H1 (cell line): ENCODE results near the gene CDR2. TPM values are rescaled to one million over a fixed set of nuclear protein-coding genes. Genes with fewer than 3 reads are reported as not detected.

ENCODE experiments used
- CTCF ChIA-PET: fragments of 300-600 bp; sonication (Branson Sonifier 250); formaldehyde crosslinking; loops from one replicate; lab custom pipeline; 2021; ENCODE audit not compliant: partially characterized antibody; lab: Charles Lee
- POLR2A ChIA-PET: fragments of 300-600 bp; sonication (Branson Sonifier 250); formaldehyde crosslinking; loops from one replicate; lab custom pipeline; 2021; ENCODE audit warnings: inconsistent platforms; ENCODE audit not compliant: partially characterized antibody; lab: Charles Lee
- DNase-seq, 2 experiments: peaks; one replicate each; pipeline versions ENCODE4 v3.0.0 to v3.0.0-alpha.2; 2010 to 2022; ENCODE audit warnings: low spot score in 2 of 2, low read depth in 1 of 2, mixed read lengths in 1 of 2
- FAIRE-seq: peaks from 2 replicates; lab custom pipeline; 2011; peaks lifted over from hg19 to GRCh38; lab: Jason Lieb, UNC
- H2AFZ ChIP-seq: 2 replicates; pipeline ENCODE4 v1.8.1; 2012; ENCODE audit warnings: low read length, inconsistent platforms
- H2AK5ac ChIP-seq: 2 replicates; pipeline ENCODE4 v1.6.1; 2013; ENCODE audit warnings: low read depth, low read length
- H2BK120ac ChIP-seq: replicated peaks from 2 replicates; pipeline ENCODE3; 2013; ENCODE audit warnings: low read depth, low read length, inconsistent platforms
- H2BK12ac ChIP-seq: 2 replicates; pipeline ENCODE4 v1.6.1; 2013; ENCODE audit warnings: low read depth, low read length
- H2BK15ac ChIP-seq: 2 replicates; pipeline ENCODE4 v1.6.1; 2013; ENCODE audit warnings: low read length
- H2BK20ac ChIP-seq: 2 replicates; pipeline ENCODE4 v1.6.1; 2013; ENCODE audit warnings: low read length
- H2BK5ac ChIP-seq: 2 replicates; pipeline ENCODE4 v1.6.1; 2013; ENCODE audit warnings: low read depth, low read length
- H3K14ac ChIP-seq: 2 replicates; pipeline ENCODE4 v1.6.1; 2013; ENCODE audit warnings: inconsistent platforms; ENCODE audit not compliant: insufficient read length
- H3K18ac ChIP-seq: 2 replicates; pipeline ENCODE4 v1.6.1; 2013; ENCODE audit warnings: low read length; ENCODE audit errors: extremely low read depth
- H3K23ac ChIP-seq: 2 replicates; pipeline ENCODE4 v1.6.1; 2013; ENCODE audit warnings: inconsistent platforms; ENCODE audit not compliant: insufficient read length
- H3K23me2 ChIP-seq: 2 replicates; pipeline ENCODE4 v1.6.1; 2013; ENCODE audit warnings: low read depth, low read length
- H3K27ac ChIP-seq: 2 replicates; pipeline ENCODE4 v1.6.1; 2011; ENCODE audit warnings: low read depth, low read length, inconsistent platforms
- H3K27me3 ChIP-seq, 4 experiments: replicated peaks in 1 of 4; 1 replicate in 1 of 4; 2 replicates in 3 of 4; pipeline versions ENCODE4 v1.6.1 to v1.8.1; 2011 to 2013; ENCODE audit warnings: low read length in 3 of 4, mild to moderate bottlenecking in 3 of 4, inconsistent platforms in 2 of 4, mixed read lengths in 2 of 4, moderate library complexity in 1 of 4; ENCODE audit not compliant: control insufficient read depth in 3 of 4, insufficient read depth in 3 of 4; ENCODE audit errors: extremely low read depth in 1 of 4
- H3K36me3 ChIP-seq, 4 experiments: 2 replicates each; pipeline versions ENCODE4 v1.6.1 to v1.8.1; 2011 to 2013; ENCODE audit warnings: mild to moderate bottlenecking in 4 of 4, low read length in 3 of 4, moderate library complexity in 2 of 4, control low read depth in 1 of 4, inconsistent platforms in 1 of 4; ENCODE audit not compliant: insufficient read depth in 4 of 4, control insufficient read depth in 2 of 4
- H3K4ac ChIP-seq: replicated peaks from 2 replicates; pipeline ENCODE3; 2013; ENCODE audit warnings: low read length, low read depth, mixed read lengths, inconsistent platforms; ENCODE audit not compliant: insufficient read length
- H3K4me1 ChIP-seq, 4 experiments: replicated peaks in 1 of 4; 1 replicate in 1 of 4; 2 replicates in 3 of 4; pipeline versions ENCODE4 v1.6.1 to v1.8.1; 2011 to 2013; ENCODE audit warnings: low read length in 3 of 4, inconsistent platforms in 2 of 4, mixed read lengths in 1 of 4; ENCODE audit not compliant: insufficient read depth in 4 of 4, control insufficient read depth in 3 of 4
- H3K4me2 ChIP-seq, 2 experiments: 2 replicates each; pipeline versions ENCODE4 v1.6.1 to v1.8.1; 2011 to 2013; ENCODE audit warnings: low read depth in 2 of 2, low read length in 2 of 2, control low read depth in 1 of 2, inconsistent platforms in 1 of 2, mild to moderate bottlenecking in 1 of 2; ENCODE audit not compliant: insufficient read depth in 1 of 2
- H3K4me3 ChIP-seq, 4 experiments: fragments of 200-600, 300-600 bp in 1 of 4; sonication (generic), shearing (Covaris generic), sonication (Bioruptor Twin) in 1 of 4; 2 replicates each; pipeline versions ENCODE4 v1.5.1 to v1.8.1; 2011 to 2016; ENCODE audit warnings: low read length in 4 of 4, low read depth in 3 of 4, control low read depth in 2 of 4, inconsistent platforms in 2 of 4, mild to moderate bottlenecking in 2 of 4, mixed read lengths in 1 of 4, moderate library complexity in 1 of 4; ENCODE audit not compliant: insufficient read depth in 2 of 4; ENCODE audit errors: extremely low read depth in 1 of 4
- H3K56ac ChIP-seq: replicated peaks from 2 replicates; pipeline ENCODE3; 2013; ENCODE audit warnings: low read depth, mild to moderate bottlenecking, mixed read lengths, low read length, inconsistent platforms; ENCODE audit not compliant: insufficient read length
- H3K79me1 ChIP-seq: 2 replicates; pipeline ENCODE4 v1.6.1; 2013; ENCODE audit warnings: low read depth, low read length, control low read depth
- H3K79me2 ChIP-seq, 2 experiments: 2 replicates each; pipeline versions ENCODE4 v1.6.1 to v1.8.1; 2012 to 2013; ENCODE audit warnings: low read length in 2 of 2, mild to moderate bottlenecking in 2 of 2, inconsistent platforms in 1 of 2; ENCODE audit not compliant: insufficient read depth in 2 of 2, control insufficient read depth in 1 of 2
- H3K9ac ChIP-seq, 4 experiments: replicated peaks in 1 of 4; 1 replicate in 1 of 4; 2 replicates in 3 of 4; pipeline versions ENCODE4 v1.6.1 to v1.8.1; 2011 to 2013; ENCODE audit warnings: low read depth in 3 of 4, low read length in 3 of 4, control low read depth in 2 of 4, mild to moderate bottlenecking in 2 of 4, moderate library complexity in 2 of 4, inconsistent platforms in 1 of 4; ENCODE audit errors: extremely low read depth in 1 of 4
- H3K9me3 ChIP-seq, 2 experiments: 2 replicates each; pipeline versions ENCODE4 v1.6.1 to v1.8.1; 2012 to 2013; ENCODE audit warnings: mild to moderate bottlenecking in 2 of 2, moderate library complexity in 2 of 2, control low read depth in 1 of 2, inconsistent platforms in 1 of 2, low read depth in 1 of 2, low read length in 1 of 2, mixed read lengths in 1 of 2; ENCODE audit not compliant: insufficient read depth in 2 of 2
- H4K20me1 ChIP-seq, 2 experiments: replicated peaks in 1 of 2; 2 replicates each; pipeline versions ENCODE3 to v1.8.1; 2011 to 2013; ENCODE audit warnings: inconsistent platforms in 2 of 2, low read length in 2 of 2, mild to moderate bottlenecking in 1 of 2; ENCODE audit not compliant: insufficient read depth in 2 of 2, control insufficient read depth in 1 of 2
- H4K5ac ChIP-seq: 2 replicates; pipeline ENCODE4 v1.6.1; 2013; ENCODE audit warnings: low read length, low read depth, mixed read lengths, inconsistent platforms; ENCODE audit not compliant: insufficient read length
- H4K8ac ChIP-seq: 2 replicates; pipeline ENCODE4 v1.8.0; 2013; ENCODE audit warnings: mild to moderate bottlenecking, moderate library complexity, low read length, inconsistent platforms; ENCODE audit not compliant: insufficient read depth; ENCODE audit errors: extremely low read depth
- H4K91ac ChIP-seq: replicated peaks from 2 replicates; pipeline ENCODE3; 2013; ENCODE audit warnings: low read length, mixed read lengths, inconsistent platforms; ENCODE audit not compliant: insufficient read length
- HDAC2 ChIP-seq, 2 experiments: fragments of 300-600 bp in 1 of 2; sonication (generic) in 1 of 2; IDR thresholded peaks; 2 replicates each; pipeline ENCODE4 v1.6.1; 2011 to 2012; ENCODE audit warnings: low read depth in 2 of 2, low read length in 2 of 2, mild to moderate bottlenecking in 2 of 2, moderate library complexity in 2 of 2, borderline replicate concordance in 1 of 2, inconsistent platforms in 1 of 2
- POLR2AphosphoS5 ChIP-seq: IDR thresholded peaks from 2 replicates; pipeline ENCODE4 v1.6.1; 2011; ENCODE audit warnings: low read depth, low read length
- RBBP5 ChIP-seq: IDR thresholded peaks from 2 replicates; pipeline ENCODE4 v1.7.1; 2012; ENCODE audit warnings: low read depth, mild to moderate bottlenecking, inconsistent platforms, low read length, moderate library complexity, borderline replicate concordance
- SP1 ChIP-seq: IDR thresholded peaks from 2 replicates; pipeline ENCODE4 v1.6.1; 2011; ENCODE audit warnings: low read depth, low read length
- SP2 ChIP-seq: IDR thresholded peaks from 2 replicates; pipeline ENCODE4 v1.6.1; 2012; ENCODE audit warnings: mild to moderate bottlenecking, low read length, inconsistent platforms
- SP4 ChIP-seq: IDR thresholded peaks from 2 replicates; pipeline ENCODE4 v1.6.1; 2012; ENCODE audit warnings: low read length, inconsistent platforms
- ZNF274 ChIP-seq: IDR thresholded peaks from 2 replicates; pipeline ENCODE4 v1.7.0; 2012; ENCODE audit warnings: low read length, borderline replicate concordance; ENCODE audit errors: extremely low read depth
- WGBS, 2 experiments: shearing (Covaris generic) in 1 of 2; methylation state at CpG; one replicate each; pipeline versions ENCODE4 v1.1.6 to v1.1.7; 2013 to 2015; ENCODE audit warnings: low lambda C conversion rate in 2 of 2, mixed read lengths in 2 of 2, inconsistent platforms in 1 of 2, low coverage in 1 of 2, missing lambda C conversion rate in 1 of 2; ENCODE audit not compliant: insufficient replicate concordance in 2 of 2, insufficient coverage in 1 of 2, insufficient read length in 1 of 2; ENCODE audit errors: extremely low coverage in 1 of 2, missing lambda C conversion rate in 1 of 2; 5-methylcytosine and 5-hydroxymethylcytosine counted together
- long read RNA-seq, 2 experiments: library from RNA in 1 of 2; library from capped mRNA in 1 of 2; stranded (forward); transcript quantifications; one replicate each; pipeline ENCODE4 v2.0.0, GENCODE V29; 2021; ENCODE audit warnings: inconsistent platforms in 1 of 2
- polyA minus RNA-seq, 3 experiments: library from RNA; depleted of rRNA, polyadenylated mRNA; stranded (reverse); fragments of >200 nt; gene quantifications; 1 replicate in 2 of 3; 2 replicates in 1 of 3; pipeline ENCODE4 v1.2.3, GENCODE V29; 2011
- polyA plus RNA-seq, 7 experiments: library from polyadenylated mRNA; depleted of rRNA in 3 of 7; stranded (reverse) in 5 of 7; unstranded in 2 of 7; fragments of >200 nt in 5 of 7; fragments of 200-250 nt in 2 of 7; gene quantifications; 1 replicate in 5 of 7; 2 replicates in 1 of 7; 4 replicates in 1 of 7; pipeline versions ENCODE4 v1.2.1 to v1.2.3, GENCODE V29; 2011 to 2013; ENCODE audit warnings: missing spikeins in 2 of 7, mixed read lengths in 2 of 7
- total RNA-seq: library from RNA; stranded (reverse); fragmentation: NEBNext Ultra II Directional; extraction: Animal tissue kit (Norgen Biotek cat#: 25700); gene quantifications from 2 replicates; pipeline ENCODE4 v1.2.1, GENCODE V29; 2021

The CDR2 gene
- total RNA-seq (34.9 and 35.5 TPM in 2 replicates), polyA plus RNA-seq (2011; rRNA removed) (13.6 and 16.3 TPM in 2 replicates), polyA minus RNA-seq (2011; rRNA and poly(A)+ RNA removed) (17.5 and 20.7 TPM in 2 replicates)
- polyA plus RNA-seq (2011; cell fraction: cytosol; rRNA removed) = 22.0 TPM
- polyA plus RNA-seq (2011; cell fraction: nucleus; rRNA removed) = 10.8 TPM
- polyA plus RNA-seq (2012, experiment 1 of 2) = 22.9 to 28.9 TPM (median 24.1 TPM) in 4 replicates
- 5.9 TPM for polyA plus RNA-seq (2012, experiment 2 of 2)
- polyA plus RNA-seq (2013, experiment 1 of 2) = 17.6 TPM
- polyA plus RNA-seq (2013, experiment 2 of 2) = 20.7 TPM
- 12.8 TPM for polyA minus RNA-seq (2011; cell fraction: cytosol; rRNA and poly(A)+ RNA removed)
- polyA minus RNA-seq (2011; cell fraction: nucleus; rRNA and poly(A)+ RNA removed) = 10.0 TPM
- long read RNA-seq, experiment 1, transcript CDR2-201 (5 exons, 2,702 nt) = major isoform, 7 of 35 reads
- long read RNA-seq, experiment 1, partial matches to known transcripts = 0 of 35 reads
- long read RNA-seq, experiment 1, other reads (novel, unspliced or antisense) = 28 of 35 reads
- long read RNA-seq, experiment 2, partial matches to known transcripts = 0 of 6 reads
- long read RNA-seq, experiment 2, other reads (novel, unspliced or antisense) = 5 of 6 reads

DNA sequence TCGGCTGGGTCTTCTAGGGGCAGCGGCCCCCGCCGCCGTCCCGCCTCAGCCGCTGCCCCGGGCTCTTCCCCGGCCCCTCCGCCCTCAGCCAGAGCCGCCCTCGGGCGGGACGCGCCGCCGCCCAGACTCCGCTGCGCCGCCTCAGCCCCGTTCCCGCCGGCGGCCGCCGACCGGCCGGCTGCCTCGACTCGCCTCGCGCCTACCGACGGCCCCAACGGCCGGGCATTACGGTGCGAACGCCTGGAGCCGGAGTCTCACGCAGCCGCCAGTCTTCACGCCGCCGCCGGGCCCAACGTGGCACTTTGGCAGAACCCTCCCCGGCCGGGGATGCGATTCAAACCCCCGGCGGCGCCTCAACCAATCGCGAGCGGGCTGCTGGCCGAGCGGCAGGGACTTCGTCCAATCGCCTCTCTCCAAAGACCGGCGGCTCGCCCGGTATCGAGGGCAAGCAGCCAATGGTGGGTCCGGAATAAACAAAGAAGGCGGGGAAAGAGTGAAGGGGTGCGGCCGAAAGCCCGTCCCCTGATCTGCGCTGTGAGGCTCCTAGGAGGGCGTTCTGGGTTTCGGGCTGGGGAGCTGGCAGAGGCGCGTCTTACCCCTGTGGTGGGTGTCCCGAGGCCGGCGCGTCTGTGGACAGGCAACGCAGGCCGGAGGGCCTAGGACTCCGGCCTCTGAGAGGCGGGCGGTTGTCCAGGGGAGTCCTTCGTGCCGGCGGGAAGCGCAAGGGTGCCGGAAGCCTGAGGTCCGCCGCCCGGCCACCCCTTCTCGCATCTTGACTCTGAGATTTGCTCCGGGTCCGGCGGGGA is at the start of gene CDR2:
Gene CDR2, minus strand, starts transcription at position 309 of the 806 bp plus-strand sequence. CDS start 310 bp downstream, outside the sequence.
- peak within 1 kb of the TSS; percentile 86 to 93 (median 87) for H3K4me3 ChIP-seq
- H2BK15ac ChIP-seq = 0 out of 2 replicates have a peak within 1 kb of the TSS, but pooled peaks have one; percentile 77
- peak within 1 kb of the TSS; percentile 69 to 92 (median 73) for H3K9ac ChIP-seq
- POLR2A ChIA-PET = interaction anchor here (0.6 to 2.3 kb wide), 7 partner anchors 11 to 50 kb away, joined by 3 to 8 read pairs (median 3); no protein-coding TSS in a partner anchor
- no peaks in the 10 kb centered on the region; a peak in 4 of 7 replicates for H3K27me3 ChIP-seq
- CTCF ChIA-PET = interaction anchor here (1.1 kb wide), 1 partner anchor 1196 kb away, joined by 3 read pairs; no protein-coding TSS in a partner anchor
- H2AFZ ChIP-seq = peak within 1 kb of the TSS; percentile 1; the same call in 1 of the 2 replicates
- WGBS, 2 experiments = 1% methylated on average over 92 of the region's 96 CpGs; no CpG with 5 or more reads in 1 of the 2 experiments
- peaks cover 0 to 7% (median 7%) of the 10 kb centered on the region in 4 experiments; a peak in 5 of 7 replicates for H3K4me1 ChIP-seq
- peak within 1 kb of the TSS; percentile 94 for H4K8ac ChIP-seq
- H2BK120ac ChIP-seq = no peak within 1 kb of the TSS
- H3K23me2 ChIP-seq = peaks cover 13% of the 10 kb centered on the region
- no peaks in the 10 kb centered on the region; a peak in 1 of 8 replicates for H3K36me3 ChIP-seq
- peaks cover 7 to 39% of the 10 kb centered on the region in 2 experiments; a peak in 3 of 4 replicates for H3K79me2 ChIP-seq
- peaks cover 11% of the 10 kb centered on the region for H3K79me1 ChIP-seq
- 0 out of 2 replicates have a peak within 1 kb of the TSS, but pooled peaks have one; percentile 28 for H2BK12ac ChIP-seq
- H2BK5ac ChIP-seq = peak within 1 kb of the TSS; percentile 73
- H3K56ac ChIP-seq = peak within 1 kb of the TSS; percentile 70
- H4K91ac ChIP-seq = peak within 1 kb of the TSS; percentile 71
- H4K5ac ChIP-seq = no peak within 1 kb of the TSS
- peak within 1 kb of the TSS; percentile 75 for H3K4ac ChIP-seq
- H3K4me2 ChIP-seq = peak within 1 kb of the TSS; percentile 78 to 99
- no peak within 1 kb of the TSS for H3K14ac ChIP-seq
- H3K18ac ChIP-seq = 0 out of 2 replicates have a peak within 1 kb of the TSS, but pooled peaks have one; percentile 52
- H3K9me3 ChIP-seq = no peaks in the 10 kb centered on the region
- H2BK20ac ChIP-seq = no peak within 1 kb of the TSS
- H4K20me1 ChIP-seq = peaks cover 0 to 11% of the 10 kb centered on the region in 2 experiments
- H2AK5ac ChIP-seq = no peak within 1 kb of the TSS
- peak within 1 kb of the TSS; percentile 77; the same call in 1 of the 2 replicates for H3K27ac ChIP-seq
- no peak within 1 kb of the TSS for H3K23ac ChIP-seq
- no peak for FAIRE-seq
- DNase-seq = peak; percentile 88 to 98
- TF ChIP-seq SP2 (peak; percentile 88), ZNF274 (no peak), SP4 (no peak), SP1 (peak; percentile 98), POLR2AphosphoS5 (peak; percentile 76; the same call in 1 of the 2 replicates), RBBP5 (0 out of 2 replicates have a peak, but pooled peaks have one; percentile 35), HDAC2 (IDR thresholded peaks at IDR 0.05; ENCODE audit: borderline replicate concordance in 1 of 2, low read depth in 2 of 2, low read length in 2 of 2) (no peak)
